DMS153 treated with DMSO at 0.1 percent for 48 hours (cell line): ENCODE measurements around the gene KRT7.

Experiments
- DNase-seq: peaks from one replicate; lab custom pipeline; 2025; ENCODE audit not compliant: unreplicated experiment; lab: John Stamatoyannopoulos, UW

KRT7 gene

GRCh38 chr12:52199294-52199919 is 33.6 kb upstream of the KRT7 start:
- no peak for DNase-seq

- DNase-seq: no peak
Observed at GRCh38 chr12:52200086-52200780, 32.8 kb upstream of the KRT7 start.

GRCh38 chr12:52200781-52201450 is 32.1 kb upstream of the KRT7 start:
- DNase-seq: no peak

- DNase-seq: no peak
Observed at GRCh38 chr12:52201451-52201839, 31.6 kb upstream of the KRT7 start.

GRCh38 chr12:52202361-52203078 is 30.5 kb upstream of the KRT7 start:
- no peak for DNase-seq

- DNase-seq: peak; percentile 78
Observed at GRCh38 chr12:52203079-52203921, 29.7 kb upstream of the KRT7 start.

- no peak for DNase-seq
Observed at GRCh38 chr12:52204095-52204930, 28.7 kb upstream of the KRT7 start.

- DNase-seq: no peak
Observed at GRCh38 chr12:52204931-52205505, 28.0 kb upstream of the KRT7 start.

- no peak for DNase-seq
Observed at GRCh38 chr12:52205612-52206303, 27.3 kb upstream of the KRT7 start.

- no peak for DNase-seq
Observed at GRCh38 chr12:52206304-52207040, 26.6 kb upstream of the KRT7 start.

GRCh38 chr12:52207106-52207505 is 25.9 kb upstream of the KRT7 start:
- no peak for DNase-seq

GRCh38 chr12:52207895-52208294 is 25.1 kb upstream of the KRT7 start:
- no peak for DNase-seq

- no peak for DNase-seq
Observed at GRCh38 chr12:52208424-52209165, 24.4 kb upstream of the KRT7 start.

GRCh38 chr12:52209321-52209720 is 23.7 kb upstream of the KRT7 start:
- DNase-seq: no peak

GRCh38 chr12:52210186-52210924 is 22.7 kb upstream of the KRT7 start:
- no peak for DNase-seq

- DNase-seq: no peak
Observed at GRCh38 chr12:52210925-52211650, 22.0 kb upstream of the KRT7 start.
